ENCODE measurements around the gene KCNAB1. TPM values are rescaled to one million over a fixed set of nuclear protein-coding genes. Genes with fewer than 3 reads are reported as not detected.

Gene KCNAB1
- total RNA-seq, 4 donors from 2014 or later = 0.20 to 3.0 (median 1.6) TPM

GRCh38 chr3:156183396-156183795 is 63.0 kb downstream of the KCNAB1 start:
- Histone ChIP-seq H3K27ac (no peak overlapping the region), H3K27me3 (no peaks in the 10 kb centered on the region), H3K9me3 (no peaks in the 10 kb centered on the region), H3K4me3 (no peak overlapping the region), H3K4me1 (no peaks in the 10 kb centered on the region), H3K36me3 (no peaks in the 10 kb centered on the region)
- WGBS, 2 donors (ENCODE audit: low coverage in 1 of 2) = 38% methylated on average over 1 of the region's 1 CpG; no CpG with 5 or more reads in 1 of the 2 donors
- intact Hi-C loops (cut with DNase I; ENCODE audit: low total_unique reads) = loop anchor here (10.0 kb wide), 1 partner anchor 61 kb away; no protein-coding TSS in a partner anchor
- no peak for TF ChIP-seq EP300 (IDR thresholded peaks at IDR 0.05; ENCODE audit: low read depth)
- TF ChIP-seq POLR2AphosphoS5 (IDR thresholded peaks at IDR 0.05) = no peak
- no peak for TF ChIP-seq POLR2A (IDR thresholded peaks at IDR 0.05)
- TF ChIP-seq, protein P1, sequence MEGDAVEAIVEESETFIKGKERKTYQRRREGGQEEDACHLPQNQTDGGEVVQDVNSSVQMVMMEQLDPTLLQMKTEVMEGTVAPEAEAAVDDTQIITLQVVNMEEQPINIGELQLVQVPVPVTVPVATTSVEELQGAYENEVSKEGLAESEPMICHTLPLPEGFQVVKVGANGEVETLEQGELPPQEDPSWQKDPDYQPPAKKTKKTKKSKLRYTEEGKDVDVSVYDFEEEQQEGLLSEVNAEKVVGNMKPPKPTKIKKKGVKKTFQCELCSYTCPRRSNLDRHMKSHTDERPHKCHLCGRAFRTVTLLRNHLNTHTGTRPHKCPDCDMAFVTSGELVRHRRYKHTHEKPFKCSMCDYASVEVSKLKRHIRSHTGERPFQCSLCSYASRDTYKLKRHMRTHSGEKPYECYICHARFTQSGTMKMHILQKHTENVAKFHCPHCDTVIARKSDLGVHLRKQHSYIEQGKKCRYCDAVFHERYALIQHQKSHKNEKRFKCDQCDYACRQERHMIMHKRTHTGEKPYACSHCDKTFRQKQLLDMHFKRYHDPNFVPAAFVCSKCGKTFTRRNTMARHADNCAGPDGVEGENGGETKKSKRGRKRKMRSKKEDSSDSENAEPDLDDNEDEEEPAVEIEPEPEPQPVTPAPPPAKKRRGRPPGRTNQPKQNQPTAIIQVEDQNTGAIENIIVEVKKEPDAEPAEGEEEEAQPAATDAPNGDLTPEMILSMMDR (IDR thresholded peaks at IDR 0.05) = no peak
- in situ Hi-C loops (cut with MboI; ENCODE audit: low pct_ligation_motif_present in 1 of 4, low pct_unique_long_range_greater_than_20kb in 1 of 4, low sequenced_read_pairs in 3 of 4) = no loop called here
- no peak for DNase-seq

DNA sequence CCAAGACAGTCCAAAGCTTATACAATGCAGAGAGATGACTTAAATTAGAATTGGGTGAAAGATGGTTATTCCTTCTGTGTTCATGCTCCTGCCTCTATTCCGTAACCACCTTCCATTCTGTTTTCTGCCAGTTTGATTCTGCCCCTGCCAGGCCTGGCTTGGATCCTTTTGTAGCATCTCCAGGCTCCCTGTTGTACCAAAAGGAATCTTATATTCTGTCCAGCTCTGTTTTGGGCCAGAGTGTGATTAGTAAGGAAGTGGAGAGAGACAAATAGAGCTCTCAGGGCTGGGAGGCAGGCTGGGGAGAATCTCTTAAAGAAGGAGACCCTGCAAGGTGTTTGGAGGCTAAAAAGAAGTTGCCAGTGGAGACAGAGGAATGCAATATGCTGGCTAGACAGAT is 63.8 kb downstream of the KCNAB1 start:
- no peak for TF ChIP-seq EP300 (IDR thresholded peaks at IDR 0.05; ENCODE audit: low read depth)
- TF ChIP-seq POLR2A (IDR thresholded peaks at IDR 0.05) = no peak
- no peak for TF ChIP-seq POLR2AphosphoS5 (IDR thresholded peaks at IDR 0.05)
- TF ChIP-seq, protein P1 (IDR thresholded peaks at IDR 0.05) = no peak
- Histone ChIP-seq H3K36me3 (no peaks in the 10 kb centered on the region), H3K4me3 (no peak overlapping the region), H3K4me1 (no peaks in the 10 kb centered on the region), H3K27me3 (no peaks in the 10 kb centered on the region), H3K27ac (no peak overlapping the region), H3K9me3 (no peaks in the 10 kb centered on the region)
- in situ Hi-C loops (cut with MboI; ENCODE audit: low pct_ligation_motif_present in 1 of 4, low pct_unique_long_range_greater_than_20kb in 1 of 4, low sequenced_read_pairs in 3 of 4) = no loop called here
- DNase-seq = no peak
- intact Hi-C loops (cut with DNase I; ENCODE audit: low total_unique reads) = loop anchor here (10.0 kb wide), 1 partner anchor 61 kb away; no protein-coding TSS in a partner anchor
- 85 to 96% methylated on average over 1 of the region's 1 CpG for WGBS, 2 donors (ENCODE audit: low coverage in 1 of 2)

DNA sequence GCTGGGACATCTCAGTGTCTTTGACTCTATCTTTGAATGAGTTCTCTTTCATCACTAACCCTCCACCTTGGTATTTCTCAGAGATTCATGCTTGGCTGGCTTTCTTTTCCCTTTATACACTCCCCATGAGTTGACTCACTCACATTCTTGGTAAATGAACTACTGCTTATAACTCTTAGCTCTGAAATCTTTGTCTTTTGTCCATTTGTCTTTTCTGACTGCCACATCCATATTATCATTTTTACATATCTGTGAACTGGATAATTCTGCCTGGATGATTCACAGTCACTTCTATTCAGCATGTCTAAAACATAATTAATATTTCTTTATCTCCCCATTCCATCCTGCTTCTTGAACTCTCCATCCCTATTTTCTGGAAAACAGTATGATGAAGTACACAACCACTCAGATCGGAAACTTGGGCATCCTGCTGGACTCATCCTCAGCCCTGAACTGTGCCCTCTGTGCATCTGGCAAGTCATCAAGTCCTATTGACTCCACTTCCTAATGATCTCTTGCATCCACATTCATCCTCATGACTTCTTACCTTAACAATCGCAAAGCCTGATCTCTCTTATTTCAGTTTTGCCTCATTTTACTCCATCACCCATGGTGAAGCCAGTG is 66.9 kb downstream of the KCNAB1 start:
- intact Hi-C loops (cut with DNase I; ENCODE audit: low total_unique reads) (loop anchor here (5.0 to 10.0 kb wide), 2 partner anchors 58 to 995 kb away; no protein-coding TSS in a partner anchor), in situ Hi-C loops (cut with MboI; ENCODE audit: low pct_ligation_motif_present in 1 of 4, low pct_unique_long_range_greater_than_20kb in 1 of 4, low sequenced_read_pairs in 3 of 4) (no loop called here)
- no peak for DNase-seq
- Histone ChIP-seq H3K36me3 (no peaks in the 10 kb centered on the region), H3K9me3 (no peaks in the 10 kb centered on the region), H3K4me1 (no peaks in the 10 kb centered on the region), H3K27ac (no peak overlapping the region), H3K27me3 (no peaks in the 10 kb centered on the region), H3K4me3 (no peak overlapping the region)
- TF ChIP-seq EP300 (IDR thresholded peaks at IDR 0.05; ENCODE audit: low read depth) (no peak), POLR2A (IDR thresholded peaks at IDR 0.05) (no peak), POLR2AphosphoS5 (IDR thresholded peaks at IDR 0.05) (no peak)
- TF ChIP-seq, protein P1 (IDR thresholded peaks at IDR 0.05) = no peak
- 88 to 96% methylated on average over 2 of the region's 2 CpGs for WGBS, 2 donors (ENCODE audit: low coverage in 1 of 2)

- no peaks in the 10 kb centered on the region for H3K4me1 ChIP-seq
- no peak overlapping the region for H3K4me3 ChIP-seq
- no peaks in the 10 kb centered on the region for H3K9me3 ChIP-seq
- H3K27me3 ChIP-seq = no peaks in the 10 kb centered on the region
- DNase-seq = no peak
- intact Hi-C loops (cut with DNase I; ENCODE audit: low total_unique reads) (loop anchor here (5.0 to 10.0 kb wide), 2 partner anchors 56 to 996 kb away; no protein-coding TSS in a partner anchor), in situ Hi-C loops (cut with MboI; ENCODE audit: low pct_ligation_motif_present in 1 of 4, low pct_unique_long_range_greater_than_20kb in 1 of 4, low sequenced_read_pairs in 3 of 4) (no loop called here)
- no peak overlapping the region for H3K27ac ChIP-seq
- 83 to 86% methylated on average over 1 to 3 of the region's 3 CpGs for WGBS, 2 donors (ENCODE audit: low coverage in 1 of 2)
- no peak for TF ChIP-seq POLR2A (IDR thresholded peaks at IDR 0.05)
- TF ChIP-seq POLR2AphosphoS5 (IDR thresholded peaks at IDR 0.05) = no peak
- TF ChIP-seq EP300 (IDR thresholded peaks at IDR 0.05; ENCODE audit: low read depth) = no peak
- TF ChIP-seq, protein P1 (IDR thresholded peaks at IDR 0.05) = no peak
- no peaks in the 10 kb centered on the region for H3K36me3 ChIP-seq
Measured at GRCh38 chr3:156188757-156189156, 68.4 kb downstream of the KCNAB1 start.

Measured in transverse colon (tissue), 4 donors.